A673 (cell line): ENCODE results near the gene DNAJB12. TPM values are rescaled to one million over a fixed set of nuclear protein-coding genes. Genes with fewer than 3 reads are reported as not detected.
"Not testable (repeated sequence)": the region's sequence is repeated elsewhere in the genome, so short reads cannot be mapped to it uniquely, and the experiment has no call there.

Experiments used
- BruUV-seq: library from RNA; stranded (reverse); fragments of 400-500 nt; replicated peaks from 2 replicates; lab custom pipeline; 2021; lab: Mats Ljungman, UMichigan
- CTCF ChIA-PET: fragments of 300-600 bp; sonication (Branson Sonifier 250); formaldehyde crosslinking; loops from one replicate; lab custom pipeline; 2022; ENCODE audit warnings: antibody characterized with exemption; lab: Charles Lee
- POLR2A ChIA-PET: fragments of 300-600 bp; sonication (Branson Sonifier 250); formaldehyde crosslinking; loops from one replicate; lab custom pipeline; 2022; ENCODE audit warnings: antibody characterized with exemption; ENCODE audit not compliant: low non-redundant PET; lab: Charles Lee
- DNase-seq: peaks from one replicate; pipeline ENCODE4 v3.0.0-alpha.2; 2015; ENCODE audit warnings: low spot score
- H3K27ac ChIP-seq: fragments of 200-600 bp; sonication (generic); 2 replicates; pipeline ENCODE4 v1.5.1; 2016; ENCODE audit warnings: mixed run types, low read depth, mild to moderate bottlenecking, mixed read lengths, antibody characterized with exemption, low read length; ENCODE audit not compliant: poor library complexity, severe bottlenecking
- H3K27me3 ChIP-seq: fragments of 200-600 bp; sonication (generic); replicated peaks from 2 replicates; pipeline ENCODE4 v1.6.1; 2017; ENCODE audit warnings: mixed run types, low read depth, mild to moderate bottlenecking, mixed read lengths, antibody characterized with exemption, low read length; ENCODE audit not compliant: insufficient read depth, poor library complexity
- H3K36me3 ChIP-seq: fragments of 200-600 bp; sonication (generic); 2 replicates; pipeline ENCODE4 v1.6.1; 2016; ENCODE audit warnings: mixed run types, mild to moderate bottlenecking, mixed read lengths, antibody characterized with exemption, low read length; ENCODE audit not compliant: insufficient read depth, poor library complexity, severe bottlenecking
- H3K4me1 ChIP-seq: fragments of 200-600 bp; sonication (generic); 2 replicates; pipeline ENCODE4 v1.6.1; 2017; ENCODE audit warnings: mixed run types, mild to moderate bottlenecking, mixed read lengths, antibody characterized with exemption, low read length; ENCODE audit not compliant: insufficient read depth, poor library complexity, severe bottlenecking
- H3K4me3 ChIP-seq: fragments of 200-600 bp; sonication (generic); 2 replicates; pipeline ENCODE4 v1.5.1; 2016; ENCODE audit warnings: low read depth, mixed run types, mild to moderate bottlenecking, mixed read lengths, low read length; ENCODE audit not compliant: poor library complexity, severe bottlenecking
- H3K9me3 ChIP-seq: fragments of 200-600 bp; sonication (generic); 2 replicates; pipeline ENCODE4 v1.6.1; 2016; ENCODE audit warnings: mixed run types, low read depth, mild to moderate bottlenecking, mixed read lengths, antibody characterized with exemption, low read length; ENCODE audit not compliant: poor library complexity, severe bottlenecking
- EZH2 ChIP-seq: fragments of 200-600 bp; sonication (generic); IDR thresholded peaks from 2 replicates; pipeline ENCODE4 v1.6.1; 2017; ENCODE audit warnings: borderline replicate concordance, low read depth, mild to moderate bottlenecking, mixed read lengths, antibody characterized with exemption, low read length; ENCODE audit not compliant: poor library complexity, severe bottlenecking
- intact Hi-C: fragments of 100-400 bp; cut with micrococcal nuclease; formaldehyde crosslinking; loops from one replicate; pipeline ENCODE4 v1.10.0; 2022; ENCODE audit not compliant: unreplicated experiment
- total RNA-seq: library from RNA; stranded (reverse); gene quantifications from 2 replicates; pipeline ENCODE4 v1.2.3, GENCODE V29; 2021
- TF ChIP-seq, protein P1 (sequence below): fragments of 300-800, 200-600 bp; sonication (generic); conservative IDR thresholded peaks from 2 replicates; pipeline ENCODE4 v1.5.1; 2017; ENCODE audit warnings: low read depth, mild to moderate bottlenecking, antibody characterized with exemption, low read length, moderate library complexity, mixed read lengths

The DNAJB12 gene
- total RNA-seq, 1 experiment from 2014 or later = 29.5 TPM

DNA sequence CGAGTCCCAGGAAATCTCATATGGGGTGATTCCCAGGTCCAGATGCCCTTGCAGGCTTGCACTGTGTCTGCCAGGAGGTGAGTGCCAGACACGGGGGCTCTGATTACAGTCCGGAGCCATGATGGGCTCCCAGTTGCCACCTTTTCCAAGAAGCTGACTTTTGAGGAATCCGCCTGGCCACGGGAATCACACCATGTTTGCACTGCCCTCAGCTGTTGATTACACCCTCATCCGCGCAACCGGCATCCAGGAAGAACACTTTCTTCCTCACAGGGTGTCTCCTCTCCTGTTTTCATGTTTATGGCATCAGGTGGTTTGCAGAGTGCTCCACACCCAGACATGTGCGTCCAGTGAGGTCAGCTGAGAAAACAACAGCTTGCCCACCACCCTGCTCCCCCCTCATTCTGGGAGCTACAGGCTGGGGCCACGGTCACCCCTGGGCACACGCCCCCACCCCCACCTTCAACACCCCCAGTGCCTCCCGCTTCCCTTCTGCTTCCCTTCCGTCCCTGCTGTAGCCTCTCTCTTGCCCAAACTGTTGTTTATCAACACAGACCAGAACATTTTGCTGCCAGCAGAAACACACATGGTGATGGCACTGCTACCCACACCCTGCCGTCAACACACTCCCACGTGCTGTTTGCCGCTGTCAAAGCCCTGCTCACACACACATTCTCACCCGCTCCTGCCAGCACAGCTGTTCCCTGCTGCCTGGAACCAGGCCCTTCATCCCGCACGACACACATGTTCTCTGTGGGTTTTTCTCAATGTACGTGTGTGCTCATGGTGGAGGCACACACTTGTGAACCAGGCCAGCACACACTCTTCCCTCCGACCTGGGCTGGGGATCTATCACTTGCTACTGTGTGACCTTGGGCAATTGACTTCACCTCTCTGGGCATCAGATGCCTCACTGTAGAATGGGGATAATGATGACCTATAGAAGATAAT lies 45.2 kb downstream of the DNAJB12 start:
- H3K27ac ChIP-seq = no peak overlapping the region
- BruUV-seq = no TSS peak
- H3K36me3 ChIP-seq = no peaks in the 10 kb centered on the region
- H3K27me3 ChIP-seq = no peaks in the 10 kb centered on the region
- no peak for DNase-seq
- H3K9me3 ChIP-seq = no peaks in the 10 kb centered on the region
- TF ChIP-seq EZH2 = no peak
- TF ChIP-seq, protein P1, sequence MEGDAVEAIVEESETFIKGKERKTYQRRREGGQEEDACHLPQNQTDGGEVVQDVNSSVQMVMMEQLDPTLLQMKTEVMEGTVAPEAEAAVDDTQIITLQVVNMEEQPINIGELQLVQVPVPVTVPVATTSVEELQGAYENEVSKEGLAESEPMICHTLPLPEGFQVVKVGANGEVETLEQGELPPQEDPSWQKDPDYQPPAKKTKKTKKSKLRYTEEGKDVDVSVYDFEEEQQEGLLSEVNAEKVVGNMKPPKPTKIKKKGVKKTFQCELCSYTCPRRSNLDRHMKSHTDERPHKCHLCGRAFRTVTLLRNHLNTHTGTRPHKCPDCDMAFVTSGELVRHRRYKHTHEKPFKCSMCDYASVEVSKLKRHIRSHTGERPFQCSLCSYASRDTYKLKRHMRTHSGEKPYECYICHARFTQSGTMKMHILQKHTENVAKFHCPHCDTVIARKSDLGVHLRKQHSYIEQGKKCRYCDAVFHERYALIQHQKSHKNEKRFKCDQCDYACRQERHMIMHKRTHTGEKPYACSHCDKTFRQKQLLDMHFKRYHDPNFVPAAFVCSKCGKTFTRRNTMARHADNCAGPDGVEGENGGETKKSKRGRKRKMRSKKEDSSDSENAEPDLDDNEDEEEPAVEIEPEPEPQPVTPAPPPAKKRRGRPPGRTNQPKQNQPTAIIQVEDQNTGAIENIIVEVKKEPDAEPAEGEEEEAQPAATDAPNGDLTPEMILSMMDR = no peak
- POLR2A ChIA-PET = interaction anchor here (0.6 to 1.0 kb wide), 2 partner anchors 26 to 36 kb away, joined by 4 read pairs; partner anchors contain the start of gene DDIT4
- peaks cover 4% of the 10 kb centered on the region for H3K4me1 ChIP-seq
- CTCF ChIA-PET = no interaction called here
- no peak overlapping the region for H3K4me3 ChIP-seq
- intact Hi-C loops = no loop called here

DNA sequence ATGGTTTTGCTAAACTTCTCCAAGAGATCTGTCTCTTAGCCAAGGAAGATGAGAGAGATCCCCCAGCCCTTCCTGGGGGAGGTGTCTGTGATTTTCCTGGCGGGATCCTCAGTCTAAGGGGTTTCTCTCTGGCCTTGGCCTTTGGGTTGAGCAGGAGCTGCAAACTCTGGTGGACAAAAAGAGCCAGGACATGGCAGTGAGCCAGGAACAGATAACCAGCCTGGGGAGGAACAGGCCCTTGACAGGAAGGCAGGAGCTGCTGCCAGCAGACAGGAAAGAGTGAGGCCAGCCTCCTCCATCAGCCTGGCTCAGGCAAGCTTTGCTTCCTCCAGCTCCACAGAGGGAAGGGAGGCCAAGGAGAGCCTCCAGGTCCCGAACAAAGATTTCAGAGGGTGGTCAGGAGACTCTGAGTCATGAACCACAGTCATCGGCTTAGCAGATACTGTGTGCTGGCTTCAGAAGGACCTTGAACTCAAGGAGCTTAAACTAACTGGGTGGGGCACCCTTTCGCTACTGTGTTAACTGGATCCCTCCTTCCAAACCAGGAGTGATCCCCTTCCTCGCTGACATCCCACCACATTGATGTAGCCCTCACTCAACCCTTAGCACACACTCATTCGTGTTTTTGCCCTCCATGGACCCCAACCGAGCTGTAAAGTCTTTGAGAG lies 46.3 kb downstream of the DNAJB12 start:
- POLR2A ChIA-PET = interaction anchor here (0.6 to 1.0 kb wide), 2 partner anchors 25 to 35 kb away, joined by 4 read pairs; partner anchors contain the start of gene DDIT4
- CTCF ChIA-PET = no interaction called here
- intact Hi-C loops = no loop called here
- DNase-seq = no peak
- Histone ChIP-seq H3K36me3 (no peaks in the 10 kb centered on the region), H3K4me1 (peaks cover 4% of the 10 kb centered on the region), H3K9me3 (no peaks in the 10 kb centered on the region), H3K27ac (no peak overlapping the region), H3K4me3 (no peak overlapping the region), H3K27me3 (no peaks in the 10 kb centered on the region)
- no TSS peak for BruUV-seq
- TF ChIP-seq, protein P1 = no peak
- no peak for TF ChIP-seq EZH2

DNA sequence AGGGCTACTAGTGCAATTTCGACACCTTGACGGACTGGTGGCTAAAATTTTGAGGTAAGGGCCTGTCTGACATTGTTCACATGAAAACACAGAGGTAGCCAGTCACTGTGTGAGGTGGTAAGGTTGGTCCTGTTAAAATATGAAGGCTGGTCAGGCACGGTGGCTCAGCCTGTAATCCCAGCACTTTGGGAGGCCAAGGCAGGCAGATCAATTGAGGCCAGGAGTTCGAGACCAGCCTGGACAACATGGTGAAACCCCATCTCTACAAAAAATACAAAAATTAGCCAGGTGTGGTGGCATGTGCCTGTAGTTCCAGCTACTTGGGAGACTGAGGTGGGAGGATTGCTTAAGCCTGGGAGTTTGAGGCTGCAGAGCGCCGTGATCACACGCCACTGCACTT lies 47.0 kb downstream of the DNAJB12 start:
- H3K4me1 ChIP-seq, BruUV-seq, H3K9me3 ChIP-seq, H3K36me3 ChIP-seq, CTCF ChIA-PET, POLR2A ChIA-PET, H3K4me3 ChIP-seq, intact Hi-C loops, H3K27me3 ChIP-seq, DNase-seq, H3K27ac ChIP-seq: not testable (repeated sequence)
